PC-3 (cell line): Measurements from ENCODE around the gene C5orf63. TPM values are rescaled to one million over a fixed set of nuclear protein-coding genes. Genes with fewer than 3 reads are reported as not detected.
"Not testable (repeated sequence)": the region's sequence is repeated elsewhere in the genome, so short reads cannot be mapped to it uniquely, and the experiment has no call there.

ENCODE experiments used
- ATAC-seq: fragments of 200-7000 bp; cut with Tn5 transposase; 2 replicates; pipeline ENCODE4 v1.9.1; 2020; ENCODE audit warnings: mild to moderate bottlenecking, moderate library complexity
- BruUV-seq: library from RNA; stranded (reverse); fragments of 400-500 nt; replicated peaks from 2 replicates; lab custom pipeline; 2021; lab: Mats Ljungman, UMichigan
- CTCF ChIA-PET: fragments of 300-600 bp; sonication (Branson Sonifier 250); formaldehyde crosslinking; loops from one replicate; lab custom pipeline; 2022; ENCODE audit warnings: antibody characterized with exemption; lab: Charles Lee
- POLR2A ChIA-PET: fragments of 300-600 bp; sonication (Branson Sonifier 250); formaldehyde crosslinking; loops from one replicate; lab custom pipeline; 2022; ENCODE audit warnings: antibody characterized with exemption; ENCODE audit not compliant: unreplicated experiment; lab: Charles Lee
- DNase-seq: peaks from one replicate; pipeline ENCODE4 v3.0.0-alpha.2; 2015
- H2AFZ ChIP-seq: fragments of 300-600 bp; sonication (generic); 2 replicates; pipeline ENCODE4 v1.6.0; 2016; ENCODE audit warnings: antibody characterized with exemption, low read length
- H3F3A ChIP-seq: fragments of 300-600 bp; sonication (generic); one replicate; pipeline ENCODE4 v1.6.0; 2017; ENCODE audit warnings: antibody characterized with exemption, low read length, control low read depth, mild to moderate bottlenecking; ENCODE audit not compliant: unreplicated experiment
- H3K27ac ChIP-seq: fragments of 300-600 bp; sonication (generic); 2 replicates; pipeline ENCODE4 v1.5.1; 2016; ENCODE audit warnings: mild to moderate bottlenecking, low read length
- H3K27me3 ChIP-seq: fragments of 300-600 bp; sonication (generic); 2 replicates; pipeline ENCODE4 v1.6.1; 2016; ENCODE audit warnings: low read length, mixed read lengths
- H3K36me3 ChIP-seq: fragments of 300-600 bp; sonication (generic); 2 replicates; pipeline ENCODE4 v1.6.1; 2016; ENCODE audit warnings: low read depth, mixed run types, low read length, mixed read lengths
- H3K4me1 ChIP-seq: fragments of 300-600 bp; sonication (generic); 2 replicates; pipeline ENCODE4 v1.5.1; 2016; ENCODE audit warnings: low read length; ENCODE audit not compliant: insufficient read depth
- H3K4me2 ChIP-seq: fragments of 300-600 bp; sonication (generic); 2 replicates; pipeline ENCODE4 v1.6.0; 2016; ENCODE audit warnings: low read length
- H3K4me3 ChIP-seq: fragments of 300-600 bp; sonication (generic); 2 replicates; pipeline ENCODE4 v1.5.1; 2016; ENCODE audit warnings: mild to moderate bottlenecking, low read length, mixed read lengths
- H3K79me2 ChIP-seq: fragments of 300-600 bp; sonication (generic); 2 replicates; pipeline ENCODE4 v1.6.1; 2017; ENCODE audit warnings: low read length, mixed read lengths
- H3K9ac ChIP-seq: fragments of 300-600 bp; sonication (generic); 2 replicates; pipeline ENCODE4 v1.6.0; 2016; ENCODE audit warnings: mild to moderate bottlenecking, low read length
- H3K9me2 ChIP-seq: fragments of 300-600 bp; sonication (generic); replicated peaks from 2 replicates; pipeline ENCODE4 v1.6.1; 2016; ENCODE audit warnings: mixed run types, low read length, mixed read lengths
- H3K9me3 ChIP-seq: fragments of 300-600 bp; sonication (generic); 2 replicates; pipeline ENCODE4 v1.6.1; 2016; ENCODE audit warnings: low read length, mixed read lengths
- H4K20me1 ChIP-seq: fragments of 300-600 bp; sonication (generic); 2 replicates; pipeline ENCODE4 v1.6.1; 2016; ENCODE audit warnings: low read length, mixed read lengths
- CTCF ChIP-seq: fragments of 300-600 bp; sonication (generic); conservative IDR thresholded peaks from 2 replicates; pipeline ENCODE4 v1.5.1; 2017; ENCODE audit warnings: antibody characterized with exemption, low read depth, mild to moderate bottlenecking, low read length
- EZH2 ChIP-seq: fragments of 300-600 bp; sonication (generic); IDR thresholded peaks from one replicate; pipeline ENCODE4 v1.6.1; 2017; ENCODE audit warnings: antibody characterized with exemption, mild to moderate bottlenecking, low read length; ENCODE audit not compliant: unreplicated experiment
- EZH2phosphoT487 ChIP-seq: fragments of 300-600 bp; sonication (generic); IDR thresholded peaks from 2 replicates; pipeline ENCODE4 v1.6.1; 2018; ENCODE audit warnings: mild to moderate bottlenecking, antibody characterized with exemption, low read length, borderline replicate concordance
- intact Hi-C: fragments of 100-400 bp; cut with micrococcal nuclease; formaldehyde crosslinking; loops from 2 replicates; pipeline ENCODE4 v1.9.0; 2023
- total RNA-seq: library from RNA; depleted of rRNA; stranded (reverse); fragments of >200 nt; gene quantifications from 2 replicates; pipeline ENCODE4 v1.2.3, GENCODE V29; 2014

Gene C5orf63
- total RNA-seq, 1 experiment from 2014 or later, result 3.7 TPM

DNA sequence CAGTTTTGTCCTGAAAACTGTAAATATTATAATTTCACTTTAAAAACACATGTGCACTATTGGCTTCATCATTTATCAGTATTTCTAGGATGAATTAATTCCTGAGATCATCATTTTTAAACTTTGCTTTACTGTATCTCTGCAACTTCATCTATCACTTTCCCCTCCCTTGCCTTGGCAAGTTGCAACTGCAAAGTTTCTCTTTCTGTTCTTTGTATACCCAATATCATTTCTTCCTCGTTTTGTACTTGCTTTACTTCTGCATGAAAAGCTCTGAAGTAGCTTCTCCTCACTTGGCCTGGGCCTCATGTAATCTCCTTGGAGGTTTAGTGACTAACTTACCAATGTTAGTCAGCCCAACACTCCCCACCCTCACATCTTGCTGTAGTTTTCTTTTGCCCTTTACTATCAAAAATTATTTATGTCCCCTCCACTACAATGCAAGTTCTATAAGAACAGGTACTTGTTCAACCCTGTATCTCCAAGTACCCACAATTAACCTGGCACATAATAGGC, 12.8 kb downstream of the C5orf63 start:
- Histone ChIP-seq H3K27ac (no peak overlapping the region), H3F3A (no peaks in the 10 kb centered on the region), H3K4me1 (no peaks in the 10 kb centered on the region), H3K9me2 (no peaks in the 10 kb centered on the region), H3K4me3 (no peak overlapping the region), H2AFZ (no peak overlapping the region), H3K27me3 (no peaks in the 10 kb centered on the region), H3K9me3 (no peaks in the 10 kb centered on the region), H3K4me2 (no peak overlapping the region), H3K9ac (no peak overlapping the region), H3K36me3 (peaks cover 3% of the 10 kb centered on the region; the same call in 1 of the 2 replicates), H4K20me1 (no peaks in the 10 kb centered on the region), H3K79me2 (no peaks in the 10 kb centered on the region)
- BruUV-seq, result no TSS peak
- POLR2A ChIA-PET, result no interaction called here
- ATAC-seq, result no peak
- CTCF ChIA-PET, result no interaction called here
- intact Hi-C loops, result no loop called here
- DNase-seq, result no peak
- no peak for TF ChIP-seq CTCF
- TF ChIP-seq EZH2phosphoT487, result no peak
- TF ChIP-seq EZH2, result no peak

DNA sequence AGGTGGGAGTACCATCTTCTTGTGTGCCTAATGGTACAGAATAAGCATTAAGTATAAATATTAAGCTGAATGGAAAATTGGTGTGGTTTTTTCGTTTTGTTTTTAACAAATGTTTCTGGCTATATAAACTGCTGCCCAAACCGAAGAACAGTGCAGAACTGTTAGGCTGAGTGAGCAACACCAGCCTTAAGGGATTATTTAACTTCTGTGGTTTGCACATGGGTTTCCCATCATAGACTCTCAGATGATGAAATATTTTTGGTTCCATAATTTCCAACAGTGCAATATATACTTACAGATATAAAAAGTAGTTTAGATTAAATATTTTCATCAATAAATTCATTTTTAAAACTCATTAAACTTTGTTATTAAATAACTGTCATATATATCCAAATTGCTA, 16.4 kb downstream of the C5orf63 start:
- H2AFZ ChIP-seq, result no peak overlapping the region
- CTCF ChIA-PET, result no interaction called here
- peaks cover 3% of the 10 kb centered on the region; the same call in 1 of the 2 replicates for H3K36me3 ChIP-seq
- no peak overlapping the region for H3K9ac ChIP-seq
- no peaks in the 10 kb centered on the region for H4K20me1 ChIP-seq
- POLR2A ChIA-PET, result no interaction called here
- ATAC-seq (no peak), DNase-seq (no peak)
- no peaks in the 10 kb centered on the region for H3K79me2 ChIP-seq
- no peak overlapping the region for H3K27ac ChIP-seq
- TF ChIP-seq CTCF (no peak), EZH2phosphoT487 (no peak), EZH2 (no peak)
- H3K4me2 ChIP-seq, result no peak overlapping the region
- H3K4me1 ChIP-seq, result peaks cover 7% of the 10 kb centered on the region
- H3K4me3 ChIP-seq, result no peak overlapping the region
- no peaks in the 10 kb centered on the region for H3K9me3 ChIP-seq
- intact Hi-C loops, result no loop called here
- BruUV-seq, result no TSS peak
- no peaks in the 10 kb centered on the region for H3K9me2 ChIP-seq
- H3F3A ChIP-seq, result no peaks in the 10 kb centered on the region
- H3K27me3 ChIP-seq, result no peaks in the 10 kb centered on the region

GRCh38 chr5:127055880-127056653, 17.2 kb downstream of the C5orf63 start:
- DNase-seq, result no peak
- H3K9me3 ChIP-seq, result no peaks in the 10 kb centered on the region
- POLR2A ChIA-PET, result no interaction called here
- no TSS peak for BruUV-seq
- H3F3A ChIP-seq, result no peaks in the 10 kb centered on the region
- no peaks in the 10 kb centered on the region for H4K20me1 ChIP-seq
- H3K36me3 ChIP-seq, result peaks cover 3% of the 10 kb centered on the region; the same call in 1 of the 2 replicates
- no peak overlapping the region for H3K9ac ChIP-seq
- intact Hi-C loops, result no loop called here
- CTCF ChIA-PET, result no interaction called here
- no peak overlapping the region for H3K27ac ChIP-seq
- TF ChIP-seq EZH2phosphoT487 (no peak), EZH2 (no peak), CTCF (no peak)
- H2AFZ ChIP-seq, result no peak overlapping the region
- H3K4me2 ChIP-seq, result no peak overlapping the region
- no peak for ATAC-seq
- no peaks in the 10 kb centered on the region for H3K79me2 ChIP-seq
- no peaks in the 10 kb centered on the region for H3K27me3 ChIP-seq
- peaks cover 14% of the 10 kb centered on the region for H3K4me1 ChIP-seq
- H3K4me3 ChIP-seq, result no peak overlapping the region
- H3K9me2 ChIP-seq, result no peaks in the 10 kb centered on the region

DNA sequence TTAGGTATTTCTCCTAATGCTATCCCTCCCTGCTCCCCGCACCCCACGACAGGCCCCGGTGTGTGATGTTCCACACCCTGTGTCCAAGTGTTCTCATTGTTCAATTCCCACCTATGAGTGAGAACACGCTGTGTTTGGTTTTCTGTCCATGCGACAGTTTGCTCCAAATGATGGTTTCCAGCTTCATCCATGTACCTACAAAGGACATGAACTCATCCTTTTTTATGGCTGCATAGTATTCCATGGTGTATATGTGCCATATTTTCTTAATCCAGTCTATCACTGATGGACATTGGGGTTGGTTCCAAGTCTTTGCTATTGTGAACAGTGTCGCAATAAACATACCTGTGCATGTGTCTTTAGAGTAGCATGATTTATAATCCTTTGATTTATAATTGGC, 19.8 kb downstream of the C5orf63 start:
- H3K9me3 ChIP-seq, H3K27ac ChIP-seq, CTCF ChIA-PET, DNase-seq, H4K20me1 ChIP-seq, H3K9me2 ChIP-seq, H3K4me3 ChIP-seq, POLR2A ChIA-PET, intact Hi-C loops, H3K36me3 ChIP-seq, ATAC-seq, H3F3A ChIP-seq, H3K9ac ChIP-seq, BruUV-seq, H2AFZ ChIP-seq, H3K79me2 ChIP-seq, H3K4me2 ChIP-seq, H3K27me3 ChIP-seq: not testable (repeated sequence)
- H3K4me1 ChIP-seq, result peaks cover 14% of the 10 kb centered on the region
